Neuronal stem cell (in vitro differentiated cells): ENCODE data around the gene ZNF500.
A peak's percentile ranks its signal among the peaks of the same experiment; 100 is the strongest.

Source experiments
- DNase-seq: peaks from one replicate; pipeline ENCODE4 v3.0.0-alpha.2; 2013; ENCODE audit warnings: low spot score
- H2AFZ ChIP-seq: one replicate; pipeline ENCODE4 v1.6.1; 2013; ENCODE audit warnings: mild to moderate bottlenecking, low read length, inconsistent platforms
- H2AK5ac ChIP-seq: 2 replicates; pipeline ENCODE4 v1.6.1; 2013; ENCODE audit warnings: low read depth, mild to moderate bottlenecking, inconsistent platforms, low read length, moderate library complexity, mixed read lengths
- H2BK120ac ChIP-seq: 2 replicates; pipeline ENCODE4 v1.6.1; 2013; ENCODE audit warnings: low read depth, mild to moderate bottlenecking, inconsistent platforms, low read length, moderate library complexity, mixed read lengths
- H2BK12ac ChIP-seq: one replicate; pipeline ENCODE4 v1.6.1; 2013; ENCODE audit warnings: low read length, inconsistent platforms
- H2BK15ac ChIP-seq: 2 replicates; pipeline ENCODE4 v1.6.1; 2013; ENCODE audit warnings: mild to moderate bottlenecking, low read length, inconsistent platforms, mixed read lengths
- H2BK5ac ChIP-seq: one replicate; pipeline ENCODE4 v1.6.1; 2013; ENCODE audit warnings: inconsistent platforms, mild to moderate bottlenecking, low read length, moderate library complexity
- H3K14ac ChIP-seq: one replicate; pipeline ENCODE4 v1.6.1; 2013; ENCODE audit warnings: low read length, inconsistent platforms
- H3K18ac ChIP-seq: 2 replicates; pipeline ENCODE4 v1.6.1; 2013; ENCODE audit warnings: low read length, inconsistent platforms
- H3K23ac ChIP-seq: 2 replicates; pipeline ENCODE4 v1.6.1; 2013; ENCODE audit warnings: low read depth, mild to moderate bottlenecking, mixed read lengths, low read length, inconsistent platforms; ENCODE audit not compliant: poor library complexity
- H3K27ac ChIP-seq: replicated peaks from 3 replicates; pipeline ENCODE4 v1.5.1; 2013; ENCODE audit warnings: low read length, inconsistent platforms
- H3K27me3 ChIP-seq, 3 experiments: 2 replicates each; pipeline ENCODE4 v1.6.1; 2013; ENCODE audit warnings: low read length in 3 of 3, mild to moderate bottlenecking in 2 of 3, inconsistent platforms in 1 of 3, low read depth in 1 of 3, mixed read lengths in 1 of 3, moderate library complexity in 1 of 3; ENCODE audit not compliant: control insufficient read depth in 3 of 3, insufficient read depth in 3 of 3
- H3K36me3 ChIP-seq, 2 donors: replicated peaks in 1 of 2; 2 replicates each; pipeline ENCODE4 v1.6.1; 2013; ENCODE audit warnings: low read length in 2 of 2; ENCODE audit not compliant: control insufficient read depth in 2 of 2, insufficient read depth in 2 of 2
- H3K4ac ChIP-seq: 2 replicates; pipeline ENCODE4 v1.6.1; 2013; ENCODE audit warnings: inconsistent platforms, mild to moderate bottlenecking, low read length, moderate library complexity
- H3K4me1 ChIP-seq, 2 donors: 1 replicate in 1 of 2; 2 replicates in 1 of 2; pipeline ENCODE4 v1.6.1; 2013; ENCODE audit warnings: low read length in 2 of 2, low read depth in 1 of 2; ENCODE audit not compliant: control insufficient read depth in 2 of 2, insufficient read depth in 1 of 2
- H3K4me2 ChIP-seq: one replicate; pipeline ENCODE4 v1.6.1; 2013; ENCODE audit warnings: mild to moderate bottlenecking, low read length, inconsistent platforms; ENCODE audit not compliant: insufficient read depth, poor library complexity, severe bottlenecking
- H3K4me3 ChIP-seq, 2 donors: 2 replicates each; pipeline ENCODE4 v1.5.1; 2013; ENCODE audit warnings: low read length in 2 of 2, mild to moderate bottlenecking in 2 of 2, inconsistent platforms in 1 of 2, moderate library complexity in 1 of 2
- H3K79me1 ChIP-seq: one replicate; pipeline ENCODE4 v1.6.1; 2013; ENCODE audit warnings: low read depth, mild to moderate bottlenecking, inconsistent platforms, low read length, moderate library complexity
- H3K9ac ChIP-seq: one replicate; pipeline ENCODE4 v1.6.1; 2013; ENCODE audit warnings: mild to moderate bottlenecking, low read depth, low read length, inconsistent platforms; ENCODE audit not compliant: poor library complexity
- H3K9me3 ChIP-seq, 2 donors: replicated peaks in 1 of 2; 2 replicates each; pipeline versions ENCODE3 to v1.6.1; 2013; ENCODE audit warnings: low read length in 2 of 2, mild to moderate bottlenecking in 2 of 2, inconsistent platforms in 1 of 2, low read depth in 1 of 2, mixed read lengths in 1 of 2, moderate library complexity in 1 of 2; ENCODE audit not compliant: control insufficient read depth in 2 of 2, insufficient read depth in 1 of 2
- H4K8ac ChIP-seq: one replicate; pipeline ENCODE4 v1.6.1; 2013; ENCODE audit warnings: low read depth, mild to moderate bottlenecking, inconsistent platforms, low read length, moderate library complexity
- H4K91ac ChIP-seq: one replicate; pipeline ENCODE4 v1.6.1; 2013; ENCODE audit warnings: low read length, low read depth, mild to moderate bottlenecking, inconsistent platforms; ENCODE audit not compliant: poor library complexity
- WGBS, 2 donors: extraction: QIAGEN DNeasy Blood & Tissue Kit; methylation state at CpG; one replicate each; pipeline ENCODE4 v1.1.7; 2013; ENCODE audit warnings: missing lambda C conversion rate in 2 of 2, mixed read lengths in 1 of 2; ENCODE audit not compliant: insufficient read length in 2 of 2, insufficient replicate concordance in 1 of 2; ENCODE audit errors: extremely low coverage in 2 of 2; 5-methylcytosine and 5-hydroxymethylcytosine counted together

The ZNF500 gene

DNA sequence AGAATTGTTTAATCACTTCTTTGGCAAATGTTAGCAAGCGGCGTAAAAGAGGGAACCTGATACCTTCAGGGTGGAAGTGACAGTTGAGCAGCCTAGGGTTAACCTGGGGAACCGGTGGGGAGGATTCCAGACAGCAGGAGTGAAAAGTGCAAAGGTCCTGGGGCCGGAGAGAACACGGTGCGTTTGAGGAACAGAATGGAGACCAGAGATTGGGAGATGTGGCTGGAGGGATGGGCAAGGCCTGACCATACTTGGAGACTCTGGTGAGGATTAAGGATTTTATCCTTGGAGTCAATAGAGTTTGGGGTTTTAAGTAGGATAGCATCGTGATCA lies 2.3 kb upstream of the ZNF500 start:
- Histone ChIP-seq H2AK5ac (peak overlapping the region; percentile 2), H2AFZ (peak overlapping the region; percentile 96), H3K9me3 (no peaks in the 10 kb centered on the region), H3K9ac (no peak overlapping the region), H3K18ac (no peak overlapping the region), H3K4me1 (peaks cover 6% of the 10 kb centered on the region in 2 donors), H3K4me3 (peak overlapping the region in 1 of 2 donors; percentile 78), H4K8ac (no peak overlapping the region), H2BK120ac (no peak overlapping the region), H3K79me1 (no peaks in the 10 kb centered on the region), H3K14ac (no peak overlapping the region), H3K4me2 (no peak overlapping the region), H2BK12ac (no peak overlapping the region), H4K91ac (no peak overlapping the region), H2BK15ac (no peak overlapping the region), H3K36me3 (peaks cover 3 to 14% of the 10 kb centered on the region in 2 donors), H3K4ac (no peak overlapping the region), H3K27me3 (no peaks in the 10 kb centered on the region), H3K27ac (no peak overlapping the region), H3K23ac (no peak overlapping the region), H2BK5ac (no peak overlapping the region)
- WGBS, 2 donors = no CpG with 5 or more reads among the region's 7 CpGs
- DNase-seq = no peak

DNA sequence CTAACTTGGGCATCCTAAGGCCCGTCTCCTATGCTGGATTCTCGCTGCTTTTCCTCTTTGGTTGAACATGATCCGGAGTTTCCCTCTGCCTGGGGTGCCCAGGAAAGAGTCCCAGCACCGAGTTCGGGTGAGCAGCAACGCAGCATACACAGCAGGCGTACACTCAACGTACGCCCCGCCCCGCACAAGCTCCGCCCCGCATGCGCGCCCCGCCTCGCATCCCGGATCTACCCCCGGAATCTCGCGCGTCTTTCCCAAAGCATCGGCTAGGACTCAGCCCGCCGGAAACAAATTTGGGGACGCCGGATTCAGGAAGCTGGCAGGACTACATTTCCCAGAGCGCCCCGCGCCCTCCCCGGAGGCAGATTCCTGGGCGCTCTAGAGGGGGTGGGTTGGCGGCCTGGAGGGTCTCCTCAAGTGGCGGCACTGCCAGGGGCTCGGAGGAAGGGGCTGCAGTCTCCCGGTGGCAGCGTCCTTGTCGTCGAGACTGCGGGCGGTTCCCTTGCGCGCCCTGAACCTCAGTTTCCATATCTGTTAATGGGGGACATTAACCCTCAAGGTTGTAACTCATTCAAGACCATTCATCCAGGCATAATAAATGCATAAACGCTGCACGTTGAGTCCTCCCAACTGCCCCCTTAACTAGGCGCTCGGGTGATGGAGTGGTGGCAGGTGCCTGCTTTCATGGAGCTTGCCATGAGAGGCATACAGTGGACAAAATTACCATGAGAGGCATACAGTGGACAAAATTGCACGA lies 1.8 kb upstream of the ZNF500 start:
- Histone ChIP-seq H3K27ac (peak overlapping the region; percentile 32), H3K4me1 (peaks cover 4 to 6% of the 10 kb centered on the region in 2 donors), H3K9ac (no peak overlapping the region), H3K9me3 (no peaks in the 10 kb centered on the region), H3K4ac (no peak overlapping the region), H2BK5ac (no peak overlapping the region), H2AFZ (peak overlapping the region; percentile 96), H3K4me3 (peak overlapping the region; percentile 49 to 79), H3K36me3 (peaks cover 4 to 19% of the 10 kb centered on the region in 2 donors), H3K79me1 (no peaks in the 10 kb centered on the region), H3K14ac (no peak overlapping the region), H2AK5ac (peak overlapping the region; percentile 2), H3K23ac (no peak overlapping the region), H2BK15ac (no peak overlapping the region), H2BK12ac (no peak overlapping the region), H3K27me3 (no peaks in the 10 kb centered on the region), H3K18ac (peak overlapping the region; percentile 49), H4K91ac (no peak overlapping the region), H4K8ac (no peak overlapping the region), H3K4me2 (peak overlapping the region; percentile 81), H2BK120ac (no peak overlapping the region)
- WGBS, 2 donors = no CpG with 5 or more reads among the region's 48 CpGs
- DNase-seq = peak; percentile 96

DNA sequence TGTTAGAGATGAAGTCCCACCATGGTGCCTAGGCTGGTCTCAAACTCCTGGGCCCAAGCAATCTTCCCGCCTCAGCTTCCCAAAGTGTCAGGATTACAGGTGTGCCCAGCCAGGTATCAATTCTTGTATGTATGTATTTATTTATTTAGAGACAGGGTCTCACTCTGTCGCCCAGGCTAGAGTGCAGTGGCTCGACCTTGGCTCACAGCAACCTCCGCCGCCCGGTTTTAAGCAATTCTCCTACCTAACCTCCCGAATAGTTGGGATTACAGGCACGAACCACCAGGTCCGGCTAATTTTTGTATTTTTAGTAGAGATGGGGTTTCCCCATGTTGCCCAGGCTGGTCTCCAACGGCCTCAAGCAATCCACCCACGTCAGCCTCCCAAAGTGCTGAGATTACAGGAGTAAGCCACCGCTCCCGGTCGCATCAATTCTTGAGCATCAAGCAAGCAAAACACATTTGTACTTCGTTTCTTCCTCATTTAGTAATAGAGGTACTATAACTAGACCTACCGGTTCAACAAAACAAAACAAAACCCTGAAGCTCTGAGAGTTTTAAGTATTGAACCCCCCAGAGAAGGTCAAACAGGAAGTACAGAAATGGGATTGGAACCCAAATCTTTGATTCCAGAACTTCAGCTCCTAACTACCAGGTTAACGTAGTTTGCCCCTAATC lies 1.0 kb upstream of the ZNF500 start:
- peak overlapping the region; percentile 63 for H3K4me2 ChIP-seq
- no peak overlapping the region for H3K14ac ChIP-seq
- no peak overlapping the region for H3K4ac ChIP-seq
- no peaks in the 10 kb centered on the region for H3K27me3 ChIP-seq
- H3K23ac ChIP-seq = no peak overlapping the region
- H3K9me3 ChIP-seq = no peaks in the 10 kb centered on the region
- H2AFZ ChIP-seq = peak overlapping the region; percentile 96
- peaks cover 7 to 26% of the 10 kb centered on the region in 2 donors for H3K36me3 ChIP-seq
- H2BK5ac ChIP-seq = no peak overlapping the region
- DNase-seq = no peak
- H3K18ac ChIP-seq = no peak overlapping the region
- peaks cover 4 to 6% of the 10 kb centered on the region in 2 donors for H3K4me1 ChIP-seq
- H2AK5ac ChIP-seq = no peak overlapping the region
- no peak overlapping the region for H2BK15ac ChIP-seq
- no peak overlapping the region for H3K9ac ChIP-seq
- H2BK120ac ChIP-seq = no peak overlapping the region
- no peaks in the 10 kb centered on the region for H3K79me1 ChIP-seq
- no peak overlapping the region for H4K8ac ChIP-seq
- H3K4me3 ChIP-seq = peak overlapping the region; percentile 49 to 79
- H2BK12ac ChIP-seq = no peak overlapping the region
- peak overlapping the region; percentile 32 for H3K27ac ChIP-seq
- WGBS, 2 donors = no CpG with 5 or more reads among the region's 17 CpGs
- no peak overlapping the region for H4K91ac ChIP-seq
